Sigmoid colon (tissue), 7 donors: ENCODE measurements around the gene CDC42BPA. TPM values are rescaled to one million over a fixed set of nuclear protein-coding genes. Genes with fewer than 3 reads are reported as not detected.

Experiments used
- DNase-seq: peaks from one replicate; pipeline ENCODE4 v3.0.0-alpha.2; 2019
- H3K27ac ChIP-seq, 4 donors: fragments of 200-600 bp; sonication (generic); one replicate each; pipeline ENCODE4 v1.5.1; 2016 to 2019; ENCODE audit warnings: mild to moderate bottlenecking in 1 of 4
- H3K27me3 ChIP-seq, 3 donors: fragments of 200-600 bp; sonication (generic); one replicate each; pipeline ENCODE4 v1.5.1; 2019; ENCODE audit warnings: mild to moderate bottlenecking in 1 of 3
- H3K36me3 ChIP-seq, 4 donors: fragments of 200-600 bp; sonication (generic); one replicate each; pipeline ENCODE4 v1.5.1; 2016 to 2019
- H3K4me1 ChIP-seq, 4 donors: fragments of 200-600 bp; sonication (generic); one replicate each; pipeline ENCODE4 v1.5.1; 2017 to 2019
- H3K4me3 ChIP-seq, 4 donors: fragments of 200-600 bp; sonication (generic); one replicate each; pipeline ENCODE4 v1.5.1; 2017 to 2019; ENCODE audit warnings: mild to moderate bottlenecking in 2 of 4, moderate library complexity in 1 of 4
- H3K9me3 ChIP-seq, 4 donors: fragments of 200-600 bp in 3 of 4; sonication (generic) in 3 of 4; one replicate each; pipeline versions ENCODE4 v1.5.1 to v1.6.1; 2013 to 2019
- CTCF ChIP-seq, 4 experiments: fragments of 450-650 bp in 3 of 4; fragments of 200-600 bp in 1 of 4; IDR thresholded peaks; one replicate each; pipeline ENCODE4 v1.5.1; 2016 to 2019; ENCODE audit warnings: antibody characterized with exemption in 4 of 4, mild to moderate bottlenecking in 3 of 4, moderate library complexity in 2 of 4
- EP300 ChIP-seq, 4 donors: sonication (generic); formaldehyde crosslinking; IDR thresholded peaks; one replicate each; pipeline ENCODE4 v1.6.1; 2017; ENCODE audit warnings: antibody characterized with exemption in 4 of 4
- POLR2A ChIP-seq, 2 donors: fragments of 450-650 bp; IDR thresholded peaks; one replicate each; pipeline ENCODE4 v1.6.1; 2016; ENCODE audit warnings: antibody characterized with exemption in 2 of 2, mild to moderate bottlenecking in 2 of 2, moderate library complexity in 2 of 2
- POLR2AphosphoS5 ChIP-seq, 4 donors: sonication (generic); formaldehyde crosslinking; IDR thresholded peaks; one replicate each; pipeline ENCODE4 v1.6.1; 2017; ENCODE audit warnings: antibody characterized with exemption in 4 of 4
- WGBS, 2 donors: extraction: QIAGEN DNeasy Blood & Tissue Kit; methylation state at CpG; one replicate each; pipeline ENCODE4 v1.1.7; 2013; 5-methylcytosine and 5-hydroxymethylcytosine counted together
- intact Hi-C: fragments of 100-400 bp; cut with DNase I; formaldehyde crosslinking; loops from one replicate; pipeline ENCODE4 v1.15.1; 2023
- polyA plus RNA-seq, 3 donors: library from polyadenylated mRNA; stranded (reverse); fragments of 200-250 nt; gene quantifications; one replicate each; pipeline ENCODE4 v1.2.3, GENCODE V29; 2013
- total RNA-seq, 4 donors: library from RNA; depleted of rRNA; stranded (reverse); fragments of >200 nt; gene quantifications; one replicate each; pipeline ENCODE4 v1.1.0, GENCODE V29; 2016
- donor health status: healthy with polysubstance abuse.
- donor health status: Bipolar disorder and iron deficiency.
- donor health status: healthy.

Gene CDC42BPA
- total and polyA plus RNA-seq, 7 donors = 8.4 to 93.6 (median 60.8) TPM

GRCh38 chr1:227191607-227192006 lies 126.7 kb downstream of the CDC42BPA start:
- intact Hi-C loops = no loop called here
- no peak for TF ChIP-seq POLR2A (IDR thresholded peaks at IDR 0.05)
- no peak for TF ChIP-seq EP300 (IDR thresholded peaks at IDR 0.05)
- TF ChIP-seq POLR2AphosphoS5 (IDR thresholded peaks at IDR 0.05) = no peak

GRCh38 chr1:227190321-227190720 lies 128.0 kb downstream of the CDC42BPA start:
- Histone ChIP-seq H3K4me1 (no peaks in the 10 kb centered on the region), H3K27me3 (no peaks in the 10 kb centered on the region), H3K4me3 (no peak overlapping the region), H3K27ac (no peak overlapping the region), H3K9me3 (no peaks in the 10 kb centered on the region), H3K36me3 (no peaks in the 10 kb centered on the region)
- no peak for TF ChIP-seq CTCF (IDR thresholded peaks at IDR 0.05)
- no peak for TF ChIP-seq EP300 (IDR thresholded peaks at IDR 0.05)
- no peak for TF ChIP-seq POLR2AphosphoS5 (IDR thresholded peaks at IDR 0.05)
- TF ChIP-seq POLR2A (IDR thresholded peaks at IDR 0.05) = no peak
- no peak for DNase-seq
- 92 to 97% methylated on average over 2 of the region's 2 CpGs for WGBS, 2 donors
- intact Hi-C loops = no loop called here

More at GRCh38 chr1:227191607-227192006, 126.7 kb downstream of the CDC42BPA start:
- no peaks in the 10 kb centered on the region for H3K4me1 ChIP-seq
- DNase-seq = no peak
- H3K36me3 ChIP-seq = no peaks in the 10 kb centered on the region
- no peak overlapping the region for H3K4me3 ChIP-seq
- 46 to 71% methylated on average over 2 of the region's 2 CpGs for WGBS, 2 donors
- H3K27me3 ChIP-seq = no peaks in the 10 kb centered on the region
- H3K27ac ChIP-seq = no peak overlapping the region
- H3K9me3 ChIP-seq = no peaks in the 10 kb centered on the region

DNA sequence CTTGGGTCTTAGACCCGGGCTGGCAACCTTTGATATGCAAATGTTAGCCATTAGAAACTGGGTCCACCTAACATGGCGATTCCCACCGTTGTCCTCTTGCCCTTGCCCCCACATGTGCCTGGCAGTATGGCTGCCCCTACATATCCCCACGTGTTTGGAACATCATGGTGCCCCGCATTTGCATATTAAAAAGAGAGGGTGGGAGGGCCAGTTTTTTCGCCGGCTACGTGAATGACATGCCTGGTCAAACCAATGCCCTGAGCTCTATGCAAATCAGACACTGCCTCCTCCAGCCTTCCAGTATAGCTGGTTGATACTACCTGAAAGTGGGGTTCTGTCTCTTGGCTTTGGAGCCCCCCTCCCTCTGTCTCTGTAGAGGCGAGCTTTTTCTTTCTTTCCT lies 133.0 kb downstream of the CDC42BPA start:
- H3K36me3 ChIP-seq = no peaks in the 10 kb centered on the region
- 81 to 92% methylated on average over 9 of the region's 9 CpGs for WGBS, 2 donors
- no peak for DNase-seq
- no peak for TF ChIP-seq POLR2AphosphoS5 (IDR thresholded peaks at IDR 0.05)
- TF ChIP-seq POLR2A (IDR thresholded peaks at IDR 0.05) = no peak
- TF ChIP-seq CTCF (IDR thresholded peaks at IDR 0.05) = no peak
- no peak for TF ChIP-seq EP300 (IDR thresholded peaks at IDR 0.05)
- H3K4me3 ChIP-seq = no peak overlapping the region
- no peaks in the 10 kb centered on the region for H3K27me3 ChIP-seq
- intact Hi-C loops = no loop called here
- no peaks in the 10 kb centered on the region for H3K4me1 ChIP-seq
- H3K9me3 ChIP-seq = no peaks in the 10 kb centered on the region
- H3K27ac ChIP-seq = no peak overlapping the region

- Histone ChIP-seq H3K27me3 (no peaks in the 10 kb centered on the region), H3K27ac (no peak overlapping the region), H3K4me1 (no peaks in the 10 kb centered on the region), H3K9me3 (no peaks in the 10 kb centered on the region), H3K4me3 (no peak overlapping the region), H3K36me3 (no peaks in the 10 kb centered on the region)
- 95 to 97% methylated on average over 3 of the region's 3 CpGs for WGBS, 2 donors
- DNase-seq = no peak
- intact Hi-C loops = no loop called here
- no peak for TF ChIP-seq POLR2A (IDR thresholded peaks at IDR 0.05)
- TF ChIP-seq CTCF (IDR thresholded peaks at IDR 0.05) = no peak
- no peak for TF ChIP-seq EP300 (IDR thresholded peaks at IDR 0.05)
- no peak for TF ChIP-seq POLR2AphosphoS5 (IDR thresholded peaks at IDR 0.05)
Measured at GRCh38 chr1:227182012-227182411, 136.3 kb downstream of the CDC42BPA start.

DNA sequence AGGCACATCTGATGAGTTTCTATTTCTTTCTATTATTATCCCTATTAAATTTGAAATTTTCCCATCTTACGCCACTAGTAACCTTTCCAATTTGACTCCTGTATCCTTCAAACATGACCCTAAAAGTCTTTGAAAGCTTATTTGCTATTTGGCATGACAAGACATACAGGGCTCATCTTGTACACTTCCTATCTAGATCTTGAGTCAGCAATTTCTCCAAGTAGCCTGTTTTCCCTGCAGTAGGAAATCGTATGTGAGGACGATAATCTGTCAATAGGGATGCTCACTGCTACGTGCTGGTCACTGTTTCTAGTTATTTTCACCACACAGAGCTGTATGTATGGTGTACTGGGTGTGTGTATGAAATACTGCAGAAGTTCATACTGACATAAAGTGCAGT lies 142.7 kb downstream of the CDC42BPA start:
- intact Hi-C loops = no loop called here
- DNase-seq = no peak
- H3K27ac ChIP-seq = no peak overlapping the region
- 83 to 95% methylated on average over 4 of the region's 4 CpGs for WGBS, 2 donors
- H3K9me3 ChIP-seq = no peaks in the 10 kb centered on the region
- H3K36me3 ChIP-seq = no peaks in the 10 kb centered on the region
- peaks cover 0 to 11% (median 0%) of the 10 kb centered on the region in 4 donors for H3K4me1 ChIP-seq
- no peak overlapping the region for H3K4me3 ChIP-seq
- no peaks in the 10 kb centered on the region for H3K27me3 ChIP-seq
- no peak for TF ChIP-seq EP300 (IDR thresholded peaks at IDR 0.05)
- no peak for TF ChIP-seq CTCF (IDR thresholded peaks at IDR 0.05)
- TF ChIP-seq POLR2A (IDR thresholded peaks at IDR 0.05) = no peak
- TF ChIP-seq POLR2AphosphoS5 (IDR thresholded peaks at IDR 0.05) = no peak
